ENCODE results near the gene PTPMT1.

Gene PTPMT1

GRCh38 chr11:47586098-47586855 lies 20.9 kb downstream of the PTPMT1 start, which contains the start of gene FAM180B:
Gene FAM180B (plus strand): TSS chr11:47586678. CDS start chr11:47586769, 91 bp downstream.
- DNase-seq: no peak

GRCh38 chr11:47587039-47587716 lies 21.8 kb downstream of the PTPMT1 start:
- DNase-seq: no peak

GRCh38 chr11:47587723-47588326 lies 22.4 kb downstream of the PTPMT1 start:
- no peak for DNase-seq

GRCh38 chr11:47589118-47589517 lies 23.7 kb downstream of the PTPMT1 start:
- DNase-seq: no peak

GRCh38 chr11:47589584-47589976 lies 24.2 kb downstream of the PTPMT1 start:
- DNase-seq: no peak

- no peak for DNase-seq
These were observed 24.8 kb downstream of the PTPMT1 start for GRCh38 chr11:47589977-47590861.

GRCh38 chr11:47591764-47592163 lies 26.4 kb downstream of the PTPMT1 start:
- DNase-seq: no peak

GRCh38 chr11:47592251-47592650 lies 26.9 kb downstream of the PTPMT1 start:
- no peak for DNase-seq

GRCh38 chr11:47592970-47593369 lies 27.6 kb downstream of the PTPMT1 start:
- DNase-seq: no peak

- no peak for DNase-seq
These were observed 28.1 kb downstream of the PTPMT1 start for GRCh38 chr11:47593492-47593933.

- DNase-seq: no peak
These were observed 28.8 kb downstream of the PTPMT1 start, which contains the start of gene C1QTNF4 for GRCh38 chr11:47593934-47594855. Gene C1QTNF4 (minus strand): TSS chr11:47594411. CDS start chr11:47590810, 3,601 bp downstream.

GRCh38 chr11:47595029-47595428 lies 29.6 kb downstream of the PTPMT1 start:
- no peak for DNase-seq

- DNase-seq: no peak
These were observed 30.6 kb downstream of the PTPMT1 start for GRCh38 chr11:47595967-47596366.

GRCh38 chr11:47599902-47600301 lies 34.5 kb downstream of the PTPMT1 start:
- no peak for DNase-seq

GRCh38 chr11:47603295-47603694 lies 37.9 kb downstream of the PTPMT1 start:
- DNase-seq: no peak

- no peak for DNase-seq
These were observed 40.5 kb downstream of the PTPMT1 start for GRCh38 chr11:47605921-47606320.

GRCh38 chr11:47606731-47607130 lies 41.3 kb downstream of the PTPMT1 start:
- DNase-seq: no peak

- DNase-seq: no peak
These were observed 42.0 kb downstream of the PTPMT1 start for GRCh38 chr11:47607380-47607779.

GRCh38 chr11:47609675-47610074 lies 44.3 kb downstream of the PTPMT1 start:
- no peak for DNase-seq

GRCh38 chr11:47611348-47611794 lies 46.0 kb downstream of the PTPMT1 start:
- DNase-seq: no peak

- DNase-seq: no peak
These were observed 49.9 kb downstream of the PTPMT1 start for GRCh38 chr11:47615249-47615648.

Measured in stimulated activated CD4-positive, alpha-beta T cell treated with anti-CD3 and anti-CD28 coated beads, Interleukin-4, amount 100 ng/mL, for 1 hour (primary cell).